OCI-LY3 (cell line): ENCODE measurements around the gene CLEC4M.

Experiments used
- EZH2phosphoT487 ChIP-seq: fragments of 200-600 bp; shearing (Covaris generic); IDR thresholded peaks from 2 replicates; pipeline ENCODE4 v1.6.1; 2018; ENCODE audit warnings: antibody characterized with exemption, mixed run types, low read depth
- TF ChIP-seq, protein P1 (sequence below): fragments of 200-600, 300-600 bp; sonication (generic); IDR thresholded peaks from 2 replicates; pipeline ENCODE4 v1.5.1; 2014; ENCODE audit warnings: antibody characterized with exemption, low read length, low read depth

GRCh38 chr19:7778081-7778480 is 15.0 kb downstream of the CLEC4M start:
- TF ChIP-seq, protein P1, sequence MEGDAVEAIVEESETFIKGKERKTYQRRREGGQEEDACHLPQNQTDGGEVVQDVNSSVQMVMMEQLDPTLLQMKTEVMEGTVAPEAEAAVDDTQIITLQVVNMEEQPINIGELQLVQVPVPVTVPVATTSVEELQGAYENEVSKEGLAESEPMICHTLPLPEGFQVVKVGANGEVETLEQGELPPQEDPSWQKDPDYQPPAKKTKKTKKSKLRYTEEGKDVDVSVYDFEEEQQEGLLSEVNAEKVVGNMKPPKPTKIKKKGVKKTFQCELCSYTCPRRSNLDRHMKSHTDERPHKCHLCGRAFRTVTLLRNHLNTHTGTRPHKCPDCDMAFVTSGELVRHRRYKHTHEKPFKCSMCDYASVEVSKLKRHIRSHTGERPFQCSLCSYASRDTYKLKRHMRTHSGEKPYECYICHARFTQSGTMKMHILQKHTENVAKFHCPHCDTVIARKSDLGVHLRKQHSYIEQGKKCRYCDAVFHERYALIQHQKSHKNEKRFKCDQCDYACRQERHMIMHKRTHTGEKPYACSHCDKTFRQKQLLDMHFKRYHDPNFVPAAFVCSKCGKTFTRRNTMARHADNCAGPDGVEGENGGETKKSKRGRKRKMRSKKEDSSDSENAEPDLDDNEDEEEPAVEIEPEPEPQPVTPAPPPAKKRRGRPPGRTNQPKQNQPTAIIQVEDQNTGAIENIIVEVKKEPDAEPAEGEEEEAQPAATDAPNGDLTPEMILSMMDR = no peak
- TF ChIP-seq EZH2phosphoT487 = no peak
